Measurements from ENCODE around the gene KRT80.
A peak's percentile ranks its signal among the peaks of the same experiment; 100 is the strongest.
"Not testable (repeated sequence)": the region's sequence is repeated elsewhere in the genome, so short reads cannot be mapped to it uniquely, and the experiment has no call there.

Gene KRT80

GRCh38 chr12:52191841-52192791 is at the start of gene KRT80:
Gene KRT80 (minus strand): TSS chr12:52192014. CDS start chr12:52191902, 112 bp downstream.
- DNase-seq (ENCODE audit: low spot score): peak; percentile 98

GRCh38 chr12:52241205-52241842 is 49.5 kb upstream of the KRT80 start:
- DNase-seq (ENCODE audit: low spot score): no peak

- not testable (repeated sequence) for DNase-seq (ENCODE audit: low spot score)
Measured at GRCh38 chr12:52240247-52240646, 48.4 kb upstream of the KRT80 start.

- no peak for DNase-seq (ENCODE audit: low spot score)
Measured at GRCh38 chr12:52239767-52240166, 48.0 kb upstream of the KRT80 start.

DNA sequence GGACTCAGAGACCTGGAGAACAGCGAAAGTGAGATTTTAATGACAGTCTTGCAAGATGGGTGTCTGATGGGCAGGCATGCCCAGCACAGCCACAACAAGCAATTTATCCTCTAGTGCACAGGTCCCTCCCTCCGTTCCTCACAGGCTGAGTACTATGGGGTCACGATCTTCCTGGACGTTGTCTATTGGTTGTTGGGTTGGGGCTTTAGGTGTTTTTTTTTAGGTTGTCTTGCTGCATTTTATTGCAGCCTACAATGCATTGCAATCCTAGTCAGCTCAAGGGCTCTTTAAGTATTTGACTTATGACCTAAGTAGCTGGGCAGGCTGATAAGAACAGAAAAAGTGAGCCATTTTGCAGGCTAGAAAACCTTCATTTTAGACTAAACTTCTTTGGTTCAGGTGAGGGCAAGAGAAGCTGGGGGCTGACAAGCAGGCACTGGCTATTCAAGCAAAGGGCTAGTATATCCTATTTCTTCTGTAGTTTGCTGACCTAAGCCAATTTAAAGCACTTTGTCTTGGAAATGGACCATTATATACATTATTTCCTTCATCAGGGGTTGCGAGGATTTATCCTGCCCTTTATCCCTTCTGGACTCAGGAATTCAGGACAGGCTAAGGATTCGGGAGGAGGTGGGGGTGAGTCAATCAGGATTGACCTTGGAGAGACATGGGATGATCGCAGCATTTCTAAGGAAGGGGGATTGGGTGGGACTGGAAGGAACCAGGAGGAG is 47.3 kb upstream of the KRT80 start:
- no peak for DNase-seq (ENCODE audit: low spot score)

GRCh38 chr12:52238207-52238840 is 46.5 kb upstream of the KRT80 start:
- DNase-seq (ENCODE audit: low spot score): no peak

- no peak for DNase-seq (ENCODE audit: low spot score)
Measured at GRCh38 chr12:52236386-52237050, 44.7 kb upstream of the KRT80 start.

- DNase-seq (ENCODE audit: low spot score): no peak
Measured at GRCh38 chr12:52235822-52236361, 44.1 kb upstream of the KRT80 start.

GRCh38 chr12:52235001-52235764 is 43.4 kb upstream of the KRT80 start:
- no peak for DNase-seq (ENCODE audit: low spot score)

DNA sequence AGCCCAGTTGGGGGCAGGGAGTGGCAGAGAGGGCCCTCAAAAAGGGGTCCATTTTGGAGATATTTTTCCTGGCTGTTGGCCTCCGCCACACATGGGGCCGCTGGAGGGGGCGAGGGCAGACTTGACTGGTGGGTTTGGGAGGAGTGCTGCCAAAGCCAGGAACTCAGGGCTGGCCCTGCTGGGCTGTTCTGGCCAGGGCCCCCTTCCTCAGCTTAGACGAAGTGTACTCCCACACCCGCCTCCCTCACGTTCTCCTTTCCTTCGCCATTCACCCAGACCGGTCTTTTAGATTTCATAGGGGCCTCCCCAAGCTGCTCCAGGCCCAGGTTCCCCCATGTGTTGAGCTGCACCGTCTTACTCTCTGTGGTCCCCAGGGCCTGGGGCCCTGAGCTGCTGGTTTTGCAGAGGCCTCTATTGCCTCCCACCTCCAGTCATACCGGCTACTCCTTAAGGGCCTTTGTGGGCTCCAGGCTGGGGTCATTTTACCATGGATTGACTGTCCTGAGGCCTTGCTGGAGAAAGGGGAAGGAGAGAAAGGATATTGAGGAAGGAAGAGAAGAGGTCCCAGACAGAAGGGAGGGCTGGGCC is 42.5 kb upstream of the KRT80 start:
- DNase-seq (ENCODE audit: low spot score): no peak

GRCh38 chr12:52233462-52234207 is 41.8 kb upstream of the KRT80 start:
- DNase-seq (ENCODE audit: low spot score): no peak

GRCh38 chr12:52232674-52233461 is 41.1 kb upstream of the KRT80 start, which contains the start of gene KRT7:
Gene KRT7 (plus strand): TSS chr12:52233243. CDS start chr12:52233297, 54 bp downstream.
- DNase-seq (ENCODE audit: low spot score): peak; percentile 52

- DNase-seq (ENCODE audit: low spot score): no peak
Measured at GRCh38 chr12:52232203-52232673, 40.4 kb upstream of the KRT80 start.

DNA sequence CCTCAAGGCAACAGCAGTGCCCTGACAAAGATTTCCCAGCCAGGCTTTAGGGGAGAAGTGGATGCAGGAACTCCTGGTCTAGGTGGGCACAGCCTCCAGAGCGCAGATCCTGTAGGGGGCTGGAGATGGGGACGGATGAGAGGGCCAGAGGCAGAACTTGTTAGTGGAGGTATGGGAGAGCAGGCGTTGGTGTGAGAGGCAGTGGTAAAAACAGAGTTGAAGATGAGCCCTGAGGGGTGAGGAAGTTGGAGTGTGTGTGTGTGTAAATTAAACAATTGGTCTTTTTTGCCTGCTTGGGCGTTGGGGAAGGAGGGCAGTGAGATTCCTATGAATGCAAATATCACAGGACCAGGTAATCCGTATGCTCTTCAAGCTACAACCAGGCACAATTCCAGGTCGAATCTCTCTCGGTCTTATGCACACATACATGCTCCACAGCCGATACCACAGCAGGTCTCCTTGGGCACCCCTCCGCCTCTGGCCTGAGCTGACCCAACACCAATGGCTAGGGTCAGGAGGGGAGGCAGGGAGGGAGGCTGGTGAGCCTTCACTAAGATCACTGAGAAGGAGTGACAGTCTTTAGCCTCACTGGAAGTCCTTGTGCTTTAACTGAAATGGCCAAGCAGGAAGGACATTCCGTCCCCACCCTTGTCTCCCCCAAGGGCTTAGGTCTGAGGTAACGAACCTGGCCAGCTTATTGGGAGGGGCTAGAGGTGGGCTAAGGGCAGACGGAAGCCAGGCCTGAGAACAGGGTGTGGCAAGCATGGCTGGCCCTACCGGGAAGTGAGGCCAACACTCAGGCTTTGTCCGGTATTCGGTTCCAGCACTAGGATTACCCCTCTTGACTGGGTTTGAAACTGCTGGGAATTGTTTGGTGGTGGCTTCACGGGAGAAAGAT is 39.7 kb upstream of the KRT80 start:
- DNase-seq (ENCODE audit: low spot score): no peak

GRCh38 chr12:52230364-52231281 is 38.8 kb upstream of the KRT80 start:
- peak; percentile 83 for DNase-seq (ENCODE audit: low spot score)

GRCh38 chr12:52229836-52230343 is 38.1 kb upstream of the KRT80 start:
- DNase-seq (ENCODE audit: low spot score): no peak

Measured in AG20443 (cell line).